Astrocyte (in vitro differentiated cells and primary cell): ENCODE data around the gene HOXB13.

Experiments
- CTCF ChIP-seq: IDR thresholded peaks from 2 replicates; pipeline ENCODE4 v1.5.1; 2011; ENCODE audit warnings: low read depth, mild to moderate bottlenecking, inconsistent platforms, low read length, moderate library complexity; ENCODE audit not compliant: insufficient read depth
- EZH2 ChIP-seq: IDR thresholded peaks from 2 replicates; pipeline ENCODE4 v1.6.1; 2012; ENCODE audit warnings: mild to moderate bottlenecking, low read length, inconsistent platforms; ENCODE audit not compliant: insufficient read depth

- no peak for TF ChIP-seq CTCF
- no peak for TF ChIP-seq EZH2
These were observed 17.4 kb downstream of the HOXB13 start for GRCh38 chr17:48711128-48711527.
